NCI-H2029 treated with DMSO at 0.1 percent for 48 hours (cell line): Measurements from ENCODE around the gene TJP1.
"Not testable (repeated sequence)": the region's sequence is repeated elsewhere in the genome, so short reads cannot be mapped to it uniquely, and the experiment has no call there.

Experiments
- DNase-seq: peaks from one replicate; lab custom pipeline; 2025; lab: John Stamatoyannopoulos, UW

TJP1 gene

GRCh38 chr15:29838352-29839010, 16.2 kb upstream of the TJP1 start:
- no peak for DNase-seq

DNA sequence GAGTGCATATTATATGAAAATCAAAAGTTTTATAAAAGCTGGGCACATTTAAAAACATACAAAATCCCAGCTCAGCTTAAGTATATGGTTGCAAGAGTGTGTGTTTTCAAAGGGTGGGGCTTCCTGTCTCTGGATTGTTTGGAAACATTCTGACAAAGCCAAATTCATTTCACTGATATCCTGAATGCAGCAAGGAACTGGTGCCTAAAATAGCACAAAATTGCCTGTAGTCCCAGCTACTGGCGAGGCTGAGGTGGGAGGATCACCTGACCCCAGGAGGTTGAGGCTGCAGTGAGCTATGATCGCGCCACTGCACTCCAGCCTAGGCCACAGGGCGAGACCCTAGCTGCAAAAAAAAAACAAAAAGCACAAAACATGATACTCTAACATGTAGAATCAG, 13.0 kb upstream of the TJP1 start:
- DNase-seq: no peak

DNA sequence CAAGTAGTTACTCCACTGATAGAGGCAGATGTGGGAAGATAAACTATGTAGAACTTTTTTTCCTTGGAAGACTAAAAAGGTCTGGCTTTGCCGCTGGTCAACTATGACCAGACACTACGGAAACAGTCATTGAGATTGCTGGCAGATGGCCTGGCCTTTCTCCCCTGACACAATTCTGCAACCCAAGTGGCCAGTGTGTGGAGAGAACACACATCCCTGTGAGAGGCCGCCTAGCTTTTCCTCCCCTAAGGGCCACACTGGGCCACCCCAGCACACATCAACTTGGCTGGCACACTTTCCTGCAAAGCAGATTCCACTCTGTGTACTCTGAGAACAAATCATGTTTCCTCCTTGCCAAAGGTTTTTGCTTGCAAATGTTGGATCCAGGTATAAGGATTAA, 10.4 kb upstream of the TJP1 start:
- DNase-seq: no peak

GRCh38 chr15:29826908-29827820, 4.9 kb upstream of the TJP1 start:
- DNase-seq: no peak

DNA sequence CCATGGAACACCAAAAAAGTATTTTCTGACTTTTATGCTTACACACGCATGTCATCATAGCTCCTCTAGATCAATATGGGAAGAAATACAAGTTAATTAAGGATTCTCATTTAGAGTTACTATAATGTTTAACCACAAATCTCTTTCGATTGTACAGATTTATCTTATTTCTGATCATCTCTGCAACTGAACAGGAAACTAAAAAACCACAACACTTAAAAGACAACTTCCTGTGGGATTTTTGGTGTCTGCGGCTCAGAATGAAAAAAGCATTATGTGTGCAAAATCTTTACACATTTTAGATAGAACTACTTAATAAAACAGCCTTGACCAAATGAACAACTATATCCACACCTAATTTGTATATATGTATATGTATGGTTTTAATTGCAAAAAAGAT, 3.0 kb upstream of the TJP1 start:
- no peak for DNase-seq

- no peak for DNase-seq
Measured at GRCh38 chr15:29822684-29823459, 604 bp upstream of the TJP1 start.

- DNase-seq: no peak
Measured at GRCh38 chr15:29821416-29822099, 710 bp downstream of the TJP1 start.

DNA sequence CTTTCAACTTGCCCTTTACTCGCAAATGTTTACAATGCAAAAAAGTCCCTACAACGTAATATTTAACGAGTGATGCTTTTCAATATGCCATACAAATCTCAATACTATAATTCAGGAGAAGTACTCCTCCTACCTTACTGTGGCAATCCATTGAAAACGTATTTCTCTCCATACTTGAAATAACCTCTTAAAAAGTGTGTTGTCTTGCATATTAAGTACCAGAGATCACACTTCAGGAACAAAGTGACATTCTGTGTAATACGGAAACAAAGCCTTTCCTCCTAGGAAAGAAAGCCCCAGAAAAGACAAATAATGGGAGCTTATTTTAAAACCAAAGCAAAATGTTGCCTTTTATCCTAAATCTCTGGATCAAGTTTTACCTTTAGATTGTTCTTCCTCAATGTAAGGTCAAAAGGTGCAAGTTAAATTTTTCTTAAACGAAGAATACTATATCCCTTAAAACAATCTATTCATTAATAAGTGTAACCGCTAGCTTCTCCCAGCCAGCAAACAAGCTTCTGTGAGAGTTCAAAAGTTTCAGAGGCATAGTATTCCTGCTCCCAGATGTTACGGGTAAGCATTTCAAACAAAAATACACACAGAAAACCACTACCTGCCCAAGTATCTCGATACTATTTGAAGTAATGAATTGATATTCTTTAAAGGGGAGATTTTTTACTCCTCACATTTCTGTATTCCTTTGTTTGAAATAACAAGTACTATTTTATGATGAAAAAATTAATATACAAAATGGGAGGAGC, 1.7 kb downstream of the TJP1 start:
- no peak for DNase-seq

DNA sequence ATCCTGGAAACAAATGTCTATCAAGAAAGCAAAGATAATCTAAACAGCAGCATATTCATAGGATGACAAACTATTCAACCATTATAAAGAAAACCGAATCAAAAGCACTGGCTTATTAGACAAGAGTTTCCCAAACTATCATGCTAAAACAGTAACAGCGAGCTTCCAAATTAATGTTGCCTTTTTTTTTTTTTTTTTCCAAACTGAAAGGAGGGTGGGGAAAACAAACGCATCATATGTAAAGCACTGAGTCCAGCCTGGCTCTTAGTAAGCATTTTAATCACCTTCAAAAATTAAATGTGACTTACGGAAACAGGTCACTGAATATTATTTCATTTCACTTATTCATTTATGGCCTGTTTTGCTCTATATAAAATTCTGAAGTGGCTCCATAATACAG, 2.3 kb downstream of the TJP1 start:
- DNase-seq: no peak

DNA sequence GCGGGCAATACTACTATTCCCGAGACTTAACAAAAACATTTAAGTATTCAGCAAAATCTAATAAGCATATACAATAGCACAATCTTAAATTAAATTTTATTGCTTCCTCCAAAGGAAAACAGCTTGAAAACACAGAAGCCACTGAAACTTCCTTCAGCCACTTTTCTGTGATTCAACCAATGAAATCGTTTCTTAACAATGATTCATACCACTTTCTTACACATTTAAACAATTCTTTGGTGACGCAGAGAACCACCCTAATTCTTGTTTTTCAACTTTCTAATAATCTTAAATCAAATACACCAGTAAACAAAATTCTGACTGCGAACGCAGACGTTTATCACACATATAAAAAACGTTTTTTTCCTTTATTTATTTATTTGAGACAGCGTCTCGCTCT, 4.1 kb downstream of the TJP1 start:
- no peak for DNase-seq

DNA sequence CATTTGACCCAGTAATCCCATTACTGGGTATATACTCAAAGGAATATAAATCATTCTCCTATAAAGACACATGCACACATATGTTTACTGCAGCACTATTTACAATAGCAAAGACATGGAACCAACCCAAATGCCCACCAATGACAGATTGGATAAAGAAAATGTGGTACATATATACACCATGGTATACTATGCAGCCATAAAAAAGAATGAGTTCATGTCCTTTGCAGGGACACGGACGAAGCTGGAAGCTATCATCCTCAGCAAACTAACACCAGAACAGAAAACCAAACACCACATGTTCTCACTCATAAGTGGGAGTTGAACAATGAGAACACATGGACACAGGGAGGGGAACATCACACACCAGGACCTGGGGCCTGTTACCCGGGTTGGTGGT, 4.8 kb downstream of the TJP1 start:
- DNase-seq: not testable (repeated sequence)

- DNase-seq: no peak
Measured at GRCh38 chr15:29815000-29815710, 7.1 kb downstream of the TJP1 start.

DNA sequence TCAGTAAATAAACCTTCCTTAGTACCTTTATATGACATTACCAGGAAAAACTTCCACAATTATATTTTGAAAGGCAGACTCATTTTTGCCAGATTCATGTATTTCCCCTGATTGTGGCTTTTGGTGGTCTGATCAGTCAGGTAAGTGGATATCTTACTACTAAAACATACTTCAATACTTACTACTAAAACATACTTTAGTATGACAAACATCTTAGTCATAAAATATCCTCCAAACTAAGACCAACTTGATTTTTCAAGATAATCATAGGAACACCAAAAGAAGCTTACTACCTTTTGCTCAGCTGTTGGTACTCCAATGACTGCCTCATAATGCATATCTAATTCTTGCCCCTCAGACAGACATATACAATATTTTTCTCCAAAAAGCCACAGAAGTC, 9.3 kb downstream of the TJP1 start:
- no peak for DNase-seq

DNA sequence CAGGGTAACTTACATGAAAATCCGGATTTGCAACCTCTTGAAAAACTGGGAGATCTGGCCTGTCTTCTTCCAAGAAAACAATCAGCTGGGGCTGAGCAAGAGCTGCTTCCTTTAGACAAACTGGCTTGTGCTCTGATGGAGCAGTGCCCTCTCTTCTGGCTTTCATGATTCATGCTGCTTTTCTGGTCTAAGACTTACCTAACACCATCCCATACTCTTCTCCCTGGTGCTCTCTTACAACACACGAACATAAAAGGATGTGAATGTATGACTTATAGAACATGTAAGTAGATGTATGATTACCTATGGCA, 9.9 kb downstream of the TJP1 start:
- DNase-seq: no peak

DNA sequence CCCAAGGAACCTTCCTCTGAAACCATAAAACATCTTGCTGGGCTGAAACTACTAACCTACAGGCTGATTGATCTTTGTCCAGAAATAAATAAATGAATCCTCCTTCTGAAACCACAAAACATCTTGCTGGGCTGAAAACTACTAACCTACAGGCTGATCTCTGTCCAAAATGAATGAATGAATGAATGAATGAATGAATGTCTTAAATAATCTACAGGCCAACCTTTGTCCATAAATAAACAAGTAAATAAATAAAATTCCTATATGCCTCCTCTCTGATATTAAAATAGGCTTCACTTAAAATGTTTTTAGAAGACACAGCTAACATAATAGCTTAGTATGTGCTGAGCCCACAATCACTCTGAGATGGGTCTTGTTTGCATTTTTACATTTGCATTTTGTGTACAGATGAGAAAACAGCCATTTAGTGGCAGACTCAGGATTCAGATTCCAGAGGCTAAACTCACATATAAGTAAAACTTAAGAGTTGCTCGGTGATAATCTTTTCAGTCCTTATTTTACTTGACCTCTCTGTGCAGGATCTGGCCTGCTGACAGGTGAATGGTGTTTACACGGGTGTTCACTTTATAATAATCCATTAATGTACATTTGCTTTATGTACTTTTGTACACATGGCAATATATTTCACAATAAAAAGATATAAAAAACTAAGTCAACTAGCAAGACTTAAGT, 10.4 kb downstream of the TJP1 start:
- DNase-seq: no peak

DNA sequence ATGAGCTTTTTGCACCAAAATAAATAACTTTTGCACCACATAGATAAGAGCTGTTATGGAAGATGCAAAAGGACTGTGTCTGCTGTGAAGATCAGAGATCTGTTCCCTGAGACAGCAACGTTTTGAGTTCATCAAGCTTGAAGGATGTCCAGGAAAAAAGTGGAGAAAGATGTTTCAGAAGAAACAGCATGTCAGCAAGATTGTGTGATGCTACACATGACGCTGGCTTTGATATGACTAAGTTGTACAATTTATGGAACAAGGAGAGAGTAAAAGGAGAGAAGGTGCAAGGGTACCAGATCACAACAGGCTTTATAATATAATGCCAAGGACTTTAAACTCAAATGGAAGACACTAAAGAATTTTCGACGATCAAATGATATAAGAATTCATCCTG, 16.6 kb downstream of the TJP1 start:
- no peak for DNase-seq

DNA sequence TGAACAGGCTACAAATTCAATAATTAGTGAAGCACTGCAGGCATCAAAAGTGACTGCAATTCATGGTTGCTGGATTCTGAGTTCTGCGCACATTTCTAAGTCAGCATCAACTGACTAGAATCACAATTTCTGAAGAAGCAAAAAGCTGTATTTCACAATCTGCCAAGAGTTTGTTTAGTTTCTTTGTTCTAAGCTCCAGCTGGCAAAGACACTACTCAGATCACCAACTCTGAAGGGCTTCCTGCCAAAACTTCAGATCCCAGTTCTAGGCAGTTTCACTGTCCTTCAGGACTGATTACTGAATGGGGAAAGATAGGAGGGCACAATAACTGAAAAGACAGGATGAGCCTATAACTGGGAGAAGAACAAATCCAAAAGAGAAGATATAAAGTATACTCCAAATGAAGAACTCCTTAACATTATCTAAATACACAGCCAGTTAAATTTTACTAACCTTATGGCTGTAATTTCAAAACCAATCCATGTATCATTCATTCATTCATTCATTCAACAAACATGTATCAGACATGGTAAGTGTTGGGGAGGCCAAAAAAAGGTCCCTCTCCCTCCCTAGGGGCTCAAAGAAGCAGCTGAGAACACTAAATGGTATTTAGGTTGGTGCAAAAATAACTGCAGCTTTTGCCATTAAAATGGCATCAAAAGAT, 17.1 kb downstream of the TJP1 start:
- no peak for DNase-seq

- DNase-seq: no peak
Measured at GRCh38 chr15:29802411-29802810, 19.9 kb downstream of the TJP1 start.

DNA sequence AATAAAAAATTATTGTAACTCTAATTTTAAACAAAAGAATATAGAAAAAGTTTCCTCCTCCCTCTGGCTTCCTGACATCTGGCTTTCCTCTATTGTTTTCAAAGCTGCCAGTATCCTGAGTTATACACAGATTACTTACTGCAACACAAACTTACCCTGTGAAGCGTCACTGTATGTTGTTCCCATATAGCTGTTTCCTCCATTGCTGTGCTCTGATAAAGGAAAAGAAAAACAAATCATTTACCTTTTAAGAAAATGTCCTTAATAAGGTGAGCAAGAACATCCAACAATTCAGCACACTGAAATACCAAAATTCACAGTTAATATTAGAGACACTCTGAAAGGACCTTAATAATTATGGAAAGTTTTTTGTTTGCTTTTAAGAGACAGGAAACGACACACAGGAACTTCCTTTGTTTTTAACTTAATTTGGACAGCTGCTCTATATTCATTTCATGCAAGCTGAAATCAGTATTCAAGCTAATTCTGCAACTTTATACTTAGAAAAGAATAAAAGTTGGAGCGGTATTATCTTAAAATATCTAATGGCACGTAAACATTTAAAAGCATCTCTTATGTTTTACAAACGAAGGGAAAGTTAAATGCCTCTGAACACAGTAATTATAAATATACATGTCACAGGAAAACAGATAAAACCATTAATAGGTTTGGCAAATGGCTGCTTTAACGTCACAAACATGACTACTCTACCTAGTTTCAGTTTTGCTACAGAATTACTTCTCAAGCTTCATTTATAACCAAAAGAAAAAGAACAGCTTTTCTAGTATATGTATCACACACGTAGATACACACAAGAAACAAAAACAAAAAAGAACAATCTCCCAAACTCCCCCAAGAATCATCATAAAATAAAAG, 21.5 kb downstream of the TJP1 start:
- DNase-seq: no peak
